NCI-H2171 (cell line): ENCODE results near the gene CCDC152.
"Not testable (repeated sequence)": the region's sequence is repeated elsewhere in the genome, so short reads cannot be mapped to it uniquely, and the experiment has no call there.

Experiments
- DNase-seq: peaks from one replicate; lab custom pipeline; 2025; lab: John Stamatoyannopoulos, UW

Gene CCDC152, protein sequence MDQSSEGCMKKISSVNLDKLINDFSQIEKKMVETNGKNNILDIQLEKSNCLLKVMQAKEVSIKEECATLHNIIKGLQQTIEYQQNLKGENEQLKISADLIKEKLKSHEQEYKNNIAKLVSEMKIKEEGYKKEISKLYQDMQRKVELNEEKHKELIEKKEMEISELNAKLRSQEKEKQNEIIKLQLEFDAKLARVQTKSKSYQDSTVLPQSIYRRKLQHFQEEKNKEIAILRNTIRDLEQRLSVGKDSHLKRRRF

DNA sequence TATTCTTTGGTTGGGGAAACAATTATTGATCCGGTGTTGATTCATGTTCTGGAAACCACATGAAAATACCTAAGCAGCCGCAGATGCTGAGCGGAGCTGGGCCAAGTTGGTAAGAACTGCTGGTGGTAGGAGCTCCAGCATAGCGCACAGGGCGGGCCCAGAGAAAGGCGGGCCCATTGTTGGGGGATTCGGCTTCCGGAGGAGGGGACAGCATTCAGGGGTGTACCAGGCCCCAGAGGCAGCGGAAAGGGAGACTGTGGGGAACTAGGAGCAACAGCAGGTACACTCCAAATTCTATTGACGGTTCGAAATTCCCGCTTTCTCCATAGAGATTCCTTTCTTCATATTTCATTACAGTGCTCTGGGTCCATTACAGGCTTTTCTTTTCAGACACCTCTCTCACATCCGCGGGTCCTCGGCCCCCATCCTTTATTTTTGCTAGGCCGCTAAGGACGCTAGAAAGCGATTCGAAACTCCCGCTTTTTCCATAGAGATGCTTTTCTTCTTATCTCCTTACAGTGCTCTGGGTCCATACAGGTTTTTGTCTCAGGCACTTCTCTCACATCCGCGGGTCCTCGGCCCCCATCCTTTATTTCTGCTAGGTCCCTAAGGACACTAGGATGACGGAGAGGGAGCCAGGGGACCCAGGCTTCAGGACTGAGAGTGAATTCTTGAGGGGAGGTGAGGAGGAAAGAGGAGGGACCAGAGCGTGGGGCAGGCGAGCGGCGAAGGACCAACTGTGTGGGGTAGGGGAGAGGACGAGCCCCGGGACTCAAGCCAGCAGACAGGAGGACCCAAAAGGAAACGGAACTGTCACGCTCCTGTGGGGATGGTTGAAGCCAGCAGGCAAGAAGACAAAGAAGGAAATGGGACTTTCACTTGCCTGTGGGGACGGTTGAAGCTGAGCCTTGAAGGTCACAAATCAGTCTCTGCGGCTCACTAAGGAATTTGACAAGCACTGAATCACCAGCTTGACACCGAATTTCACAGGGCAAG, at the start of gene CCDC152:
Gene CCDC152, plus strand, starts transcription at position 213 of the 996 bp plus-strand sequence. CDS start 2,304 bp downstream, outside the sequence.
- no peak for DNase-seq

DNA sequence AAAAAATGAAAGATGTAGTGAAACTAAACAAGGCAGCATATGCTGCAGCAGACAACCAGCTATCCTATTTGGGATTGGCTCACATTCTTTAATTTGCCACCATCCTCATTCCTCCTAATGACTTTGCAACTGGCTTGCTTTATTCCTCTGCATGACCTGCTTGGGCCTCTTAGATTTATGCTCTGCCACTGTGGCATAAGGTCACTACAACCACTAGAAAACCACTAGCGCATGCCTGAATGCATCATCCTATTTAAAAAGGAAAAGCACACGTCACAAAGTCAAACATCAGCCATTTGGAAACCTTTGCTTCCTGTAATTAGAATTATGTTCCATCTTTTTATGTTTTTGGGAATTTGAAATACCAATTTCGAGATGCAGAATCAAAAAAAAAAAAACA, 40.8 kb upstream of the CCDC152 start:
- DNase-seq = no peak

DNA sequence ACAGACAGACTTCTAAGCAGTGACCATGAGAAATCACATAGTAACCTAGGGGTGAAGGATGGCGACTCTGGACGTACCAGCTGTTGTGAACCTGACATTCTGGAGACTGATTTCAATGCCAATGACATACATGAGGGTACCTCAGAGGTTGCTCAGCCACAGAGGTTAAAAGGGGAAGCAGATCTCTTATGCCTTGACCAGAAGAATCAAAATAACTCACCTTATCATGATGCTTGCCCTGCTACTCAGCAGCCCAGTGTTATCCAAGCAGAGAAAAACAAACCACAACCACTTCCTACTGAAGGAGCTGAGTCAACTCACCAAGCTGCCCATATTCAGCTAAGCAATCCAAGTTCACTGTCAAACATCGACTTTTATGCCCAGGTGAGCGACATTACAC, 38.0 kb upstream of the CCDC152 start:
- no peak for DNase-seq

DNA sequence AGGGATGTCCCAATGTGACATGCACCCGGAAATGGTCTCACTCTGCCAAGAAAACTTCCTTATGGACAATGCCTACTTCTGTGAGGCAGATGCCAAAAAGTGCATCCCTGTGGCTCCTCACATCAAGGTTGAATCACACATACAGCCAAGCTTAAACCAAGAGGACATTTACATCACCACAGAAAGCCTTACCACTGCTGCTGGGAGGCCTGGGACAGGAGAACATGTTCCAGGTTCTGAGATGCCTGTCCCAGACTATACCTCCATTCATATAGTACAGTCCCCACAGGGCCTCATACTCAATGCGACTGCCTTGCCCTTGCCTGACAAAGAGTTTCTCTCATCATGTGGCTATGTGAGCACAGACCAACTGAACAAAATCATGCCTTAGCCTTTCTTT, 37.6 kb upstream of the CCDC152 start:
- DNase-seq = no peak

DNA sequence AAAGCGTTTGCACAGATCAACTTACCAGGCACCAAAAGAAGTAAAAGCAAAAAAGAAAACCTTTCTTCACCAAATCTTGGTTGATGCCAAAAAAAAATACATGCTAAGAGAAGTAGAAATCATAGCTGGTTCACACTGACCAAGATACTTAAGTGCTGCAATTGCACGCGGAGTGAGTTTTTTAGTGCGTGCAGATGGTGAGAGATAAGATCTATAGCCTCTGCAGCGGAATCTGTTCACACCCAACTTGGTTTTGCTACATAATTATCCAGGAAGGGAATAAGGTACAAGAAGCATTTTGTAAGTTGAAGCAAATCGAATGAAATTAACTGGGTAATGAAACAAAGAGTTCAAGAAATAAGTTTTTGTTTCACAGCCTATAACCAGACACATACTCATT, 36.4 kb upstream of the CCDC152 start:
- no peak for DNase-seq

DNA sequence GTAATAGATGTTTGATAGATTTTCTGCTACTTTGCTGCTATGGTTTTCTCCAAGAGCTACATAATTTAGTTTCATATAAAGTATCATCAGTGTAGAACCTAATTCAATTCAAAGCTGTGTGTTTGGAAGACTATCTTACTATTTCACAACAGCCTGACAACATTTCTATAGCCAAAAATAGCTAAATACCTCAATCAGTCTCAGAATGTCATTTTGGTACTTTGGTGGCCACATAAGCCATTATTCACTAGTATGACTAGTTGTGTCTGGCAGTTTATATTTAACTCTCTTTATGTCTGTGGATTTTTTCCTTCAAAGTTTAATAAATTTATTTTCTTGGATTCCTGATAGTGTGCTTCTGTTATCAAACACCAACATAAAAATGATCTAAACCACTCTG, 35.1 kb upstream of the CCDC152 start:
- DNase-seq = no peak

DNA sequence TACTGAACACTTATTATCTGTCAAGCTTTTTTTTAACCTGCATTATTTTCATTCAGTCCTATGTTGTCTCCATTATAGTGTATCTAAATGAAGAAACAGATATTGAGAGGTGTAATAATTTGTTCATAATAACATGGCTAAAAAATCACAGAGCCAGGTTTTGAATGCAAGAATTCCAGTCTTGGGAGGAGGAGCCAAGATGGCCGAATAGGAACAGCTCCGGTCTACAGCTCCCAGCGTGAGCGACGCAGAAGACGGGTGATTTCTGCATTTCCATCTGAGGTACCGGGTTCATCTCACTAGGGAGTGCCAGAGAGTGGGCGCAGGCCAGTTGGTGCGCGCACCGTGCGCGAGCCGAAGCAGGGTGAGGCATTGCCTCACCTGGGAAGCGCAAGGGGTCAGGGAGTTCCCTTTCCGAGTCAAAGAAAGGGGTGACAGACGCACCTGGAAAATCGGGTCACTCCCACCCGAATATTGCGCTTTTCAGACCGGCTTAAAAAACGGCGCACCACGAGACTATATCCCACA, 22.0 kb upstream of the CCDC152 start:
- DNase-seq = not testable (repeated sequence)

DNA sequence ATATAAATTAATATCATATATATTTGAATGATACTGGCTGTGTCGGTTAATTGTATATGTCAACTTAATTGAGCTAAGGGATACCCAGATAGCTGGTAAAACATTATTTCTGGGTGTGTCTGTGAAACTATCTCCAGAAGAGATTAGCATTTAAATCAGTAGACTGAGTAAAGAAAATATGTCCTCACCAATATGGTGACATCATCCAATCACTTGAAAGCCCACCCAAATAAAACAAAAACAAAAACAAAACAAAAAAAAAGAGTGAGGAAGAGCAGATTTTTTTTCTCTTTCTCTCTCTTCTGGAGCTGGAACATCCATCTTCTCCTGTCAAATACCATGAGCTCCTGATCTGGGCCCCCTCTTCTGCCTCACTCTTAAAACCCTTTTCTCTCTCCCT, 15.7 kb upstream of the CCDC152 start:
- DNase-seq = no peak

DNA sequence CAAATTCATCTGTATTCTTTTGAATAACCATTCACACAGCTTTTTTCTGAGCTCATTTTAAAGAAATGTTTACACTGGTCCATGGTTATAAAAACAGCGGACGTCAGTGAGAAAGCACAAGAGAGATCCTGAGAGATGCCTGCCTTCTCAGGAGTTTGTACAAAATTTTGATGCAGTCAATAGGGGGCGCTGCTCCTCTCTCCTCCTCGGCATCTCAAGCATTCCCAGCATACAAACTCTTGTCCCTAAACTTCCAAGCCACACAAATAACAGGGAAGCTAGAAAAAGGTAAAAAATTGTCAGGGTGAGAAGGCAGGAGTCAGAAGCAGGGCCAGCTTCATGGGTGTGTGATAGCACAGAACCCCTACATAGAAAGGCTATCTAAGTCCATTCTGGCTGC, 11.2 kb upstream of the CCDC152 start:
- no peak for DNase-seq

DNA sequence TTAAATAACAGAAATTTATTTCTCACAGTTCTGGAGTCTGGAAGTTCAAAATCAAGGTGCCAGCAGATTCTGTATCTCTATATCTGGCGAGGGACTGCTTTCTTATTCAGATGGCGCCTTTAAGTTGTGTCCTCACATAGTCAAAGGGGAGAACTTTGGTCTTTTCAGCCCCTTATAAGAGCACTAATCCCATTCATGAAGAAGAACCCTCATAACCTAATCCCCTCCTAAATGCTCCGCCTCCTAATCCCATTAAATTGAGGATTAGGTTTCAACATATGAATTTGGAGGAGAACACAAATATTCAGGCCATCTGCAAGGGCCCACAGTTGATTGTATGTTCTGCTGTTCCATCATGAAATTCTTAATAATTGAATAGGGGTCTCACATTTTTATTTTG, 10.8 kb upstream of the CCDC152 start:
- no peak for DNase-seq

DNA sequence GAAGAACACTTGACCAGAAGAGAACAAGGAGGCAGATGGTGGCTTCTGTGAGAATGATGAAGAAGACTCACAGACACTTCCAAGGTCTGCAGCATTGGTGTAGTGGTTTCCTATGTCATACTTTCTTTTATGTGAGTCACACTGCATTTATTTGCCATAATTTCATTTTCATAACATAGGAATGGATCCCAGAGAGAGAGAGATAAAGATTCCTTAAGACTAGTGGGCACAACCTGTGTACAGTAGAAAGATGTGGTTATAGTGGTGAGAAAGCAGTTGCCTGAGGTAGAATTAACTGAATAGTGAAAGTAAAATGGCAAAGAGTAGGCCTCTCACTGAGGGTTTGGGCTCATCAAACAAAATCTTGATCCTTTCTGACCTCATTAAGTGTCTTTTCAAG, 7.6 kb upstream of the CCDC152 start:
- DNase-seq = no peak

DNA sequence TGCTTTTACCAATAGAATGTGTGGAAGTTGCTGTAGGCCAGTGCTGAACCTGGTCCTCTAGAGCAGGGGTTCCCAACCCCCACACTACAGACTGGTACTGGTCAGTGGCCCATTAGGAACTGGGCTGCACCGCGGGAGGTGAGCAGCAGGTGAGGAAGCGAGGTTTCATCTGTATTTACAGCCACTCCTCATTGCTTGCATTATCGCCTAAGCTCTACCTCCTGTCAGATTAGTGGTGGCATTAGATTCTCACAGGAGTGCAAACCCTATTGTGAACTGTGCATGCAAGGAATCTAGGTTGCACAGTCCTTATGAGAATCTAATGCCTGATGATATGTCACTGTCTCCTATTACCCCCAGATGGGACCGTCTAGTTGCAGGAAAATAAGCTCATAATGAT, 6.1 kb upstream of the CCDC152 start:
- no peak for DNase-seq

DNA sequence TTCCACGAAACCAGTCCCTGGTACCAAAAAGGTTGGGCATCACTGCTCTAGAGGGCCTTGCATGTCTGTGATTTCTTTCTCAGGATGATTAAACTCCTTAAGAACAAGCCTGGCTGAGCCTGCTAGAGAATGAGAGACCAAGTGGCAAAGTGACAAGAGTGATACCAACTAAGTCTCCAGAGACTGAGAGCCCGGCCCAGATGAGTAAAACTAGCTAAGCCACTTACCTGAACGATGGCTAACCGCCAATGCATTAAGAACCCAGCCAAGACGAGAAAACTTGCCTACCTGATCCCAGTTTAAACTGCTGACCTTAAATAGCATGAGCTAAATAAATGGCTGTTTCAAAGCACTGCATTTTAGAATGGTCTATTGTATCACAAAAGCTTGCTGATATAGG, 5.6 kb upstream of the CCDC152 start:
- DNase-seq = no peak

DNA sequence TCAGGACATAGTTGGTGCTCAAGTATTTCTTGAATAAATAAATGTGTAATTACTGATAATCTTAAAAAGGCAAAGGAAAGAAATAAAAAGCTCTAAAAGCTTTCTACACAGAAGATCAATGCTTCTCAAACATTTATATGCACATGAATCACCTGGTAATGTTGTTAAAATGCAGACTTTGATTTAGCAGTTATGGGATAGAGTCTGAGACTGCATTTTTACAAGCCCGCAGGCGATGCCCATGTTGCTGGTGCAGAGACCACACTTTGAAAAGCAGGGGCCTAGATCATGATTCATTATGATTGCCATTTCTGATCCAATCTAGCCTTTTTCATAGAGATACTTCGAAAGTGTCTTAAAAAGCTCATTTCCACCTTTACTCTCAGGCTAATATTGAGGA, 3.5 kb upstream of the CCDC152 start:
- no peak for DNase-seq

DNA sequence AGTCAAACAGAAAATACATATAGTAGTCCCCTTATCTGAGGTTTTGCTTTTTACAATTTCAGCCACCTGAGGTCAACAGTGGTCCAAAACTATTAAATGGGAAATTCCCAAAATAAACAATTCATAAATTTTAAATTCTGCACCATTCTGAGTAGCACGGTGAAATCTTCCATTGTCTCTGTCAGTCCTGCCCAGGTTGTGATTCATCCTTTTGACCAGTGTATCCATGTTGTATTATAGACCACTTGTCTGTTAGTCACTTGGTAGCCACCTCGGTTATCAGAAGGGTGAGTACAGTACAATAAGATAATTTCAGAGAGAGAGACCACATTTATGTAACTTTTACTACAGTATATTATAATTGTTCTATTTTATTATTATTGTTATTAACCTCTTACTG, 2.8 kb downstream of the CCDC152 start:
- DNase-seq = no peak

DNA sequence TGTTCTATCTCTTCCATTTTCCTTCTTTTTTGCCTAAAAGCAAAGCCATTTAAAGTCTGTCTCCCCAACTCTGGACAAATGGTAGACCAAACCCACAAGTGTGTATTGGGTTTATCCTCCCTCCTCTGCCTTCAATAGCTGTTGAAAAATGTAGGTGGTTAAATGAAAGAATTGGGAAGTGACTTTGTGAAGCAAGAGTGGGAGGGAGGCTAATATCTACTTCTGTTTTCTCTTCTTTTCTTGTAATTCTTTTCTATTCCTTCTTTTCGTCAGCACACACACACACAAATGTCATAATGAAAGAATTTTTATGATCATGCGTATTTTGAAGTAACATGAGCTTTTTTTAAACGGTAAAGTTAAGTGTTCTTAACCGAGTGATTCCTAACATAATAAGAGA, 3.8 kb downstream of the CCDC152 start:
- no peak for DNase-seq

DNA sequence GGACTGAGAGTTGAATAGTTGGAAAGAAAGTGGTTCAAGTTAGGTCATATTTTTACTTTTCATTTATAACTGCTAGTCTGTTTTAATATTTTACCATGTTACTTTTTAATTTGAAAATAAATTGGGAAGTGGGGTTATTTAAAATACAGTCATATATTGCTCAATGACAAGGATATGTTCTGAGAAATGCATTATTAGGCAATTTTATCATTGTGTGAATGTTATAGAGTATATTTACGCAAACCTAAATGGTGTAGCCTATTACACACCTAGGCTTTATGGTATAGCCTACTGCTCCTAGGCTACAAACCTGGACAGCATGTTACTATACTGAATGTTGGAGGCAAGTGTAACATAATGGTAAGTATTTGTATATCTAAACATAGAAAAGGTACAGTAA, 5.2 kb downstream of the CCDC152 start:
- DNase-seq = no peak

DNA sequence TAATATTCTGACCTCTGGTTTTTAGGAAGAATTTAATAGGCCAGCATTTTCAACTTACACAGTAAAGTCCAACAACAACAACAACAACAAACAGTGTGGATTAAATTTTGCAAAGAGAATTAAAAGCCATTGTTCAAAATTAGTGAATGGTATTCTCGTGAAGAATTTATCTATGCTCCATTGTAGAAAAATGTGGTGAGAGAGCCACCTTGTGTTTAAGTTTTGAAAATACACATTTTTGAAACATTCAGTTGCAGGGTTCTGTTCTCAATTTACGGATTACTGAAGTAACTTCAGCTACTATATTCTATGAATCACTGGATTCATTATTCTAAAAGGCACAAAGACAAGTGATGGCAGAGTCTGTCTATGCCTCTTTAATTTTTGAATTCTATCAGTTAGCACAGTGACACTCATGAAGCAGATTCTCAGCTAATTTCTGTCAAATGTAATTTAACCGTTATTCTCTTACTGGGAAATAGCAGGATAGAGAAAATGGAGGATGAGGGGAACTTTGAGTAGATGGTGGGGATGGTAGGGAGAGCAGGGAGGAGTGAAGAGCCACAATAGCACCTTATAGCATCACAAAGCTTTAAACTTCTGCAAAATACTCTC, 11.0 kb downstream of the CCDC152 start:
- DNase-seq = no peak

DNA sequence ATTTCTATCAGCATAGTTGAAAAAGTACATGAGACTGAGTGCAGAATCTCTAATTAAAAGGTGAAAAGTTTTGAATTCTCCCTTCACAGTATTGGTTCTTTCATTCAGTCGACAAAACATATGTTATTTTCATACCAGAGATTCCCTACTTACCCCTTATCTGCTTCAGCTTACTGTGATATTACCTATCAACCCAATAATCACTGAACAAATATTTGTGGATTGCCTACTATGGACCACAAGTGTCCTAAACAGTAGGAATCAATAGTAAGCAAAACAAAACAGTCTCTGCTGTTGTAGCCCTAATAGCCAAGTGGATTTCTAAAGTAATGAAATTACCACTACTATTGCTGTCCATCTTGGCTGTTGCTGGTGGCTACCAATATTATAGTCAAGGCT, 11.5 kb downstream of the CCDC152 start:
- DNase-seq = no peak

DNA sequence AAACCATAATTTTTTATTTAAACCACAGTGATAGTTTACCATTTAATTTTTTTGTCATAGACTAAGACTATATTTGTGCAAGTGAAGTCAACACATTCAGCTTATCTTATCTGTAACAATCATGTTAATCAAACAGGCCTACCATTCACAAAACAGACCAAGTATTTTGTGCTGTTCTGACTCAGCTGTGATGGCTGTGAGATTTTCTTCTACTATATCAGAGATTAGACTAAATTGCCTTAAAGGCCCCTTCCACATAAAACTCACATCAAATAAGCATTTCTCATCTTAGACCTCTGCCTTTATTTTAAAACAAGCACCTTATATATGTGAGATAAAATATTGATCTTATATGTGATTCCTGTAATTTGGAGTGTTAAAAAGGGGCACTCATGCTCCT, 13.4 kb downstream of the CCDC152 start:
- no peak for DNase-seq

DNA sequence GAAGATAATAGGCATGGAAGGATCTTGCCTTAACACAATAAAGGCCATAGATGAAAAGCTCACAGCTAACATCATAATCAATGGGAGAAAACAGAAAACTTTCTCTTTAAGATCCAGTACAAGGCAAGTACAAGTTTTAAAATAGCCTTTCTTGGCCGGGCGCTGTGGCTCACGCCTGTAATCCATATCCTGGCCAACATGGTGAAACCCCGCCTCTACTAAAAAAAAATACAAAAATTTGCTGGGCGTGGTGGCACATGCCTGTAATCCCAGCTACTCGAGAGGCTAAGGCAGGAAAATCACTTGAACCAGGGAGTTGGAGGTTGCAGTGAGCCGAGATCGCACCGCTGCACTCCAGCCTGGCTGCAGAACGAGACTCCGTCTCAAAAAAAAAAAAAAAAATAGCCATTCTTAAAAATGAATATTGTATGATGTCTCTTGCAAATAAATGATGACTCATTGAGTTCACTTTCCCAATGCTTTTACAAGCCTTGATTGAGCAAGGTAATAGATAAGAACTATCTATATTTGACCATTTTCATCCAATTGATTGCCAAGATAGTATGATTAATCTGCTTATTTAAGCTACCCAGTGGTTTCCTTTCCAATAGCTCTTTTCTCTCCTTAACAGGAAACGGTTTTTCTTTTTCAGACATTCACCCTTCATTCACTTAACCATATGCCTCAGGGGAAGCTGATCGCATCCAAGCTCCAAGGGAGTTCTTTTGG, 15.8 kb downstream of the CCDC152 start:
- no peak for DNase-seq

DNA sequence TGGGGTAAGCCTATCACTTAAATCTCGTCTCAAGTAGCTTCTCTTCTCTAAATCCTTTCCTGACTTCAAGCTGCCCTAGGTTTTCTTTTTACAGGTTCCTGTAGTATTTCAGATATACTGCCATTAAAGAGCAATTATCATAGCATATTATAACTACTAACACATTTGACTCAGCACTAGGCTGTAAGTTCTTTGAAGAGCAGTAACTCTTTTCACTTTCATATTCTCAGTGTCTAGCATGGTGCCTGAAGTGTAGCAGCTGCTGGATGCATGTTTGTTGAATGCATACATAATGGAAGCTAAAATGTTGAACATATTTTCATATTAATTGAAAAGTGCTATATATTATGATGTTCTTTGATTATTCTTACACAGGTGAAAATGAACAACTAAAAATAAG, 22.5 kb downstream of the CCDC152 start:
- no peak for DNase-seq
